Heart left ventricle (tissue), 13 donors: ENCODE measurements around the gene NAGA.

ENCODE experiments used
- CTCF ChIP-seq, 12 donors: fragments of 200-600 bp; sonication (generic) in 4 of 12; IDR thresholded peaks; one replicate each; pipeline versions ENCODE4 v1.5.0 to v1.8.0; 2018 to 2022; ENCODE audit warnings: antibody characterized with exemption in 12 of 12, mild to moderate bottlenecking in 5 of 12
- POLR2A ChIP-seq, 2 donors: fragments of 450-650 bp; IDR thresholded peaks; one replicate each; pipeline ENCODE4 v1.6.1; 2017; ENCODE audit warnings: antibody characterized with exemption in 2 of 2, mild to moderate bottlenecking in 2 of 2, moderate library complexity in 2 of 2
- donor health status: ischemic (EF 13 %, LVEDD 7.1; RV severe dilation, severe dysfunction).
- donor health status: DM: no; HTN: yes; CAD: no.
- donor health status: DM: no; HTN: no; CAD: no.
- donor health status: ischemic (EF 25% LVEDD 6.9; RV normal size, moderate dysfunction).
- donor health status: ischemic (EF 25% LVEDD 5.7; RV mildly dilated, moderate dysfunction).
- donor health status: ischemic (EF 35%, LVEDD 5.7; RV mildly dilated, moderate dysfunction).
- donor health status: nonischemic (EF 11% LVEDD 7.7; RV severe dilation, severe dysfunction).
- donor health status: DM: yes; HTN: yes; CAD: no.
- donor health status: PGD.
- donor health status: ischemic (EF 29% LVEDD 5.4; RV normal size, mild dysfunction).
- donor health status: nonischemic (EF 23%, LVEDD 6.1; RV moderate dilation, normal function).

DNA sequence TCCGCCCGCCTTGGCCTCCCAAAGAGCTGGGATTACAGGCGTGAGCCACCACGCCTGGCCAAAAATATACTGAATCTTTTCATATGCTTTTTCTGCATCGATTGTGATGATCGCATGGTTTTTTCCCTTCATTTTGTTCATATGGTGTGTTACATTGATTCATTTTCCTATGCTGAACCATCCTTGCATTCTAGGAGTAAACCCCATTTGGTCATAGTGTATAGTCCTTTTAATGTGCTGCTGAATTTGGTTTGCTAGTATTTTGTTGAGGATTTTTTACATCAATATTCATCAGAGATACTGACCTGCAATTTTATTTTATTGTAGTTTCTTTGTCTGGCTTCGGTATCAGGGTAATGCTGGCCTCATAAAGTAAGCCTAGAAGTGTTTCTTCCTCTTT is 59.8 kb downstream of the NAGA start:
- no peak for TF ChIP-seq POLR2A (IDR thresholded peaks at IDR 0.05)
- TF ChIP-seq CTCF (IDR thresholded peaks at IDR 0.05) = no peak
